ENCODE results near the gene NFIA.
A peak's percentile ranks its signal among the peaks of the same experiment; 100 is the strongest.
"Not testable (repeated sequence)": the region's sequence is repeated elsewhere in the genome, so short reads cannot be mapped to it uniquely, and the experiment has no call there.

NFIA gene

DNA sequence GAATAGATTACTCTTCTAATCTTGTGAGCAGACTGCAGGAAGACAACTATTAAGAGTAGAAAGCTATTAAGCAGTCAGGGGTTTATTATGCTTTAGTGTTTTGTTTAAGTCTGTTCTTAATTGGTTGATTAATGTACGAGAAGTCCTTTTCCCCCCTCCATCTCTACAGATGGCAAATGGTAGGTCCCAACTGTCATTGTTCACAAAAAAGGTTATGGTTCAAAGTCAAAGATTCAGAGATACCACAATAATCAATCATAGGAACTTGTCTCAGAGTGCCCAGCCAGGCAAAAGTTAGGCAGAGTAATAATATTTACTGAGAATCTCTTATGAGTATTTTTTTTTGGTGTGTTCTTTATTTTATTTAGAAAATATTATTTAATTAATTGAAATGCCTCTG, 26.8 kb downstream of the NFIA start:
- no peak for DNase-seq

- DNase-seq, result no peak
These were observed 27.5 kb downstream of the NFIA start for GRCh38 chr1:61109910-61110309.

DNA sequence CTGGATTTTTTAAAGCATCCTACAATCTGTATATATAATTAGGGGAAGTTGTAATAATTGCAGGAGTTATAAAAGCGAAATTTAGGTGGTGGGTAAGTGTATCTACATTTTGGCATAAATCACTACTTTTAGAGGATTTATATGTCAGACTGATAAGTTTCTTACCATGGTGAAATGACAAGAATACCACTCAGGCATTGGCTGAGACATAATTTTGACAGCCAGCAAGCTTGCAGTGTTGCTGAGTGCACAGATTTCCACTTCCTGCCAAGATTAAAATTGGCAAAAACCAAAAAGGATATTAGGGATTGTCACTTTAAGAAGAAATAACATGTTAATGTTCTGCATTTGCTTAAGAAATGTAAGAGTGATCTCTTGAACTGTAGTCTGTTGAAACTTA, 28.2 kb downstream of the NFIA start:
- DNase-seq, result no peak

GRCh38 chr1:61111084-61112004, 29.0 kb downstream of the NFIA start:
- DNase-seq, result no peak

DNA sequence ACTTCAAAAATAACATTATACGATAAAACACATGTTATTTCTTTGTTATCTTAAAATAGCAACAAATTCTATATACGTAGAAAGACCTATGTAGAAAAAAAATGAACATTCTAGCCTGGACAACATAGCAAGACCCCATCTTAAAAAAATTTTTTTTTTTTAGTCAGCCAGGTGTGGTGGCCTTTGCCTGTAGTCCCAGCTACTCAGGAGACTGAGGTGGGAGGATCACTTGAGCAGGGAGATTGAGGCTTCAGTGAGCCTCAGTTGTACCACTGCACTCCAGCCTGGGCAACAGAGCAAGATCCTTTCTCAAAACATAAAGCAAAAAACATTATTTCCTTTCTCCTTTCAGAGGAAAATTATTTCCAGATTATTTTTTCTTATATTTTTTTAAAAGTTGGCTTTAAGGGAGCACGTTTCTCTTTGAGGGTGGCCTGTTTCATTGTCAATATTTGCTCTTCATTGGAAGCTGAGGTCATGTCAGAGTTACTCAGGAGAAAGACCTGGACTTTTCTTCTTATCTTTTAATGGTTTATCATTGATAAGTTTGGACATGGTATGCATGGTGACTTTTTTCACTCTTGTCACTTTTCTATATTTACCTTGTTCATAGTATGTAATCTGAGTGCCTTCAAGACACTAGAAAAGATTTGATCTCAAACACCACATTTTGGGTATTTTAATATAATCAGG, 32.0 kb downstream of the NFIA start:
- no peak for DNase-seq

DNA sequence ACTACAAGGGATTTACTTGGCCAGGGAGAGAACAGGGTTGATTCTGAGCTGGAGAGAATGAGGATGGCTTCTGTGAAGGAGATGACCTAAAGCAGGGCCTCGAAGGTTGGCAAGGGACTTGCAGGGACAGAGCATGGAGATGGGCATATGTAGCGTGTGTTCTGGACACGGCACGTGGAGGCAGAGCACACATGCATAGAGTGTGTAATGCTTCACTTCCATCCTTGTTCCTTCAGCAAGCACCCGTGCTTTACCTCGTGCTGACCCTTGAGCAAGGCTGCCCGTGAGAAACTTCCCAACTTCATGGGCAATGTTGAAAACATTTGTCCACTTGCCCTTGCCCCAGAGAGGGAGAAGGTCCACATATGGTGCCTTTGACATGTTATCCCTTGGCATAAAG, 33.1 kb downstream of the NFIA start:
- no peak for DNase-seq

DNA sequence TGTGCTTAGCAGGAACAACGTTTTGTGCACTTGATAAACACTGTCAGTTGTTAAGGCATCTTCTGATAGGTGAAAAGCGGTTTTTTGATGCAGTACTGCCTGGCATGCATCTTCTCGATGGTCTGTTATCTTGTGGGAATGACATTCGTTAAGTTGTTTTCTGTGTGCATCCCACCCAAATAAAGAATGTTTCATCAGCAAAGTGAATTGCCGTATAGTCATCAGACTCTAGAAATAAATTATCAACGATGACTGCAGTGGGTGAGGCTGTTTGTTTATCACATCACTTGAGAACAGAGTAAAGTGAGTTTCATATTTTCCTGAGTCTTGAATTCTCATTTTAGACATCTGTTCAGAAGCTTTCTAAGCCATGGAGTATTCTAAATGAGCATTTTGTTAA, 34.1 kb downstream of the NFIA start:
- no peak for DNase-seq

DNA sequence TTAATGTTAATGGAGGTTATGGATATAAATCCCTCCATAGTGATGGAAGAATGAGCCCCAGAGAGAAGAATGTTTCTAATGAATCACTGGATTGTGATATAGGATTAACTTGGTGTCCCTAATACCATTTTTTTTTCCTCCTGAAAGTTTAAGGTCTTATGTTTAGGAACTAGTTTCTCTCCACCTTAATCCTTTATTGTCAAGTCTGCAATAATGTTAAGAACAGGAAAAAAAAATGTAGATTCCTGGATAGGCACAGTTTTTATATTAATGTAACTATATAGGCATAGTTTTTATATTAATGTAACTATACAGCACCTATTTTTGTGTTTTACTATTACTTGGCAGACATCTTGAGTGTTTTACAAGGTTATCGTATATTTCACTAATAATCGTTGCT, 34.9 kb downstream of the NFIA start:
- DNase-seq, result no peak

- no peak for DNase-seq
These were observed 36.7 kb downstream of the NFIA start for GRCh38 chr1:61119085-61119484.

- no peak for DNase-seq
These were observed 38.0 kb downstream of the NFIA start for GRCh38 chr1:61120246-61120840.

- DNase-seq, result no peak
These were observed 38.6 kb downstream of the NFIA start for GRCh38 chr1:61120998-61121397.

GRCh38 chr1:61121631-61122030, 39.3 kb downstream of the NFIA start:
- no peak for DNase-seq

- no peak for DNase-seq
These were observed 40.0 kb downstream of the NFIA start for GRCh38 chr1:61122389-61122788.

DNA sequence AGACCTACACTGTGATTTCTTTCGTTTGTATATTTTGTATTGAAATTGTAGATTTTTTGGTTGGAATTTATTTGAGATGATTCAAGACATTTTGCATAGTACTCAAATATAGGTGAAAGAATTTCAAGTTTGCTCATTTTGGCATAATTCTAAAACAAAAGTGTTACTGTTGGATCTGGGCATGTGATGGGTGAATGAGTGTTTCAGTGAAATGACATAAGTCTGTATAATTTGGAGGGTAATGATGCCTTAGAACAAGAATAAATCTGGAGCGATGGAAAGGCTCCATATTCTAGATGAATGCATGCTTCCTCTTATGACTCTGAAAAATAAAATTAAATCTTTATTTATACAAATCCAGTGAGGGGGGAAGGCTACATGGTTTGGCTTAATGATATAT, 41.0 kb downstream of the NFIA start:
- DNase-seq, result peak; percentile 70

- peak; percentile 63 for DNase-seq
These were observed 41.7 kb downstream of the NFIA start for GRCh38 chr1:61124078-61124477.

GRCh38 chr1:61124696-61125095, 42.3 kb downstream of the NFIA start:
- peak; percentile 61 for DNase-seq

- DNase-seq, result peak; percentile 45
These were observed 42.9 kb downstream of the NFIA start for GRCh38 chr1:61125263-61125662.

DNA sequence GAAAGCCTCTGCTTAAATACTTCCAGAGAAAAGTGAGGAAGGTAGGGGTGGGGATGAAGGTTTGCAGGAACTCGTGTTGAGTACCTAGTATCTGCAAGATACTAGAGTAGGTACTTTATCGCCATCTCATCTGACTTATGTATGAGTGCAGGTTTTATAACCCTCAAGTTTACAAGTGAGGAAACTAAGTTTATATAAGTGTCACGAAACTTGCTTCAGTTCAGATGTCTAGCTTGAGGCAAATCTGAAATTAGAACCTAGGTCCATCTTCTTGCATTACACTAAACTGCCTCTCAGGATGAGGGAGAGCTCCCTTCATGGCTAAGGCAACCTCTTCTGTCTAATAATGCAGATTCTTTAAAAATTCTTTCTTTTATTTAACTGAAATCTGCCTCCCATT, 43.5 kb downstream of the NFIA start:
- DNase-seq, result no peak

- not testable (repeated sequence) for DNase-seq
These were observed 44.5 kb downstream of the NFIA start for GRCh38 chr1:61126843-61127242.

GRCh38 chr1:61130338-61131000, 48.1 kb downstream of the NFIA start:
- no peak for DNase-seq

DNA sequence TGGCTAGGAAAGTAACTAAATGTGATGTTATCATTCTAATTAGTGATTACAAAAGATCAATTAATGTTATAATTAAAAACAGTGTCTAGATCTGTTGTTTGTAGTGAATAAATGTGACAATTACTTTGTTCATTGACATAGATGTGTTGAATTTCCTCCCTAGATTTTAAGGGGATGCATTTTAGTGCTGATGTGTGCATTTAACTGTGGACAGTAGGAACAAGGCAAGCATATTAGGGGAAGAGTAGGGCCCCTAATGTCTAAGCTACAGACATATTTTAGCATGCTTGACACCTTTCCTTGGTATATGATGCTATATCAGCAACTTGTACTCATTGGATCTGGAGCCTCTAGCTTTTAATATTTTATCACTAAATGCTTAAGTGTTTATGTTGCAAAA, 48.9 kb downstream of the NFIA start:
- no peak for DNase-seq

- DNase-seq, result peak; percentile 91
These were observed 49.4 kb downstream of the NFIA start for GRCh38 chr1:61131716-61132115.

DNA sequence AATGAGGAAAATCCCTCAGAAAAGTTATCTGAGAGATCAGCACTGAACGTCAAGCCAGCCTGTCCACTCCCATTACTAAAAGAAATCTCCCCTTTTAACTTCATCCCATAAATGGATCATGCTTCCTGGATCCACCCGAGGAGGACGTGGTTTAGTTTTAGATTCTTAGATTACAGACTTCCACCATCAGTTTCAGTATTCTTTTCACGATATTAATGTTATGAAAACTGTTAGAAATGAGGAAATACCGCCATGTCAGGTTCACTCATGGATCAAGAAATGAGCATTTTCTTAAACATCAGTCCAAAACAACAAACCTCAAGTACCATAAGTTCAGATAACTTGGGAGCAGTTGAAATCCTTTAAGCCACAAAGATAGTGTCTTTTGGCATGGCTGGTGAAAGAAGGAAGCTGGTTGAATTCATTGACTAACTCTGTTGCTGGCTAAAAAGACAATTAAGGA, 49.8 kb downstream of the NFIA start:
- DNase-seq, result no peak

Measured in NCI-H2171 treated with DMSO at 0.1 percent for 48 hours (cell line).